ENCODE measurements around the gene CHN1. TPM values are rescaled to one million over a fixed set of nuclear protein-coding genes. Genes with fewer than 3 reads are reported as not detected.

The CHN1 gene
- polyA plus RNA-seq, 1 of the 3 experiments (the other 2 are of a cell fraction), result 31.6 TPM

DNA sequence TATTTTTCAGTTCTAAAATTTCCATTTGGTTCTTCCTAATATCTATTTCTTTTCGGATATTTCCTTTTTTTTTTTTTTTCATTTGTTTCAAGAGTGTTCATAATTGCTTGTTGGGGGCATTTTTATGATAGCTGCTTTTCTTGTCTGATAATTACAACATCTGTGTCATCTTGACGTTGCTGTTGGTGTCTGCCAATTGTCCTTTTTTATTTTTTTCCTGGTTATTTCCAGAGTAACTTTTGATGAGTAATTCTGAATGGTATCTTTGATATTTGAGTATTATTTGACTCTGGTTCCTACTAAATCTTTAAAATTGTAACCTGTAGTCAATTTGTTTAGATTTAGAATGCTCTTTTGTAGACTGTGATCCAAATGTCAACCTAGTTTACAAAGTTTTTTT, 189.7 kb downstream of the CHN1 start:
- no peak overlapping the region for H3K4me2 ChIP-seq
- no peaks in the 10 kb centered on the region for H3K27me3 ChIP-seq (ENCODE audit: insufficient read depth)
- no peak overlapping the region for H2AFZ ChIP-seq (ENCODE audit: low read depth)
- no peak for TF ChIP-seq EP300 (IDR thresholded peaks at IDR 0.05; ENCODE audit: borderline replicate concordance in 1 of 2, low read depth in 1 of 2, low read length in 1 of 2)
- peak; percentile 34; the same call in 1 of the 2 replicates for TF ChIP-seq TCF12 (IDR thresholded peaks at IDR 0.05)
- TF ChIP-seq MXI1 (IDR thresholded peaks at IDR 0.05; ENCODE audit: low read depth, low read length), result no peak
- TF ChIP-seq FOXM1 (IDR thresholded peaks at IDR 0.05; ENCODE audit: low read depth), result no peak
- peak; percentile 43; the same call in 1 of the 2 replicates for TF ChIP-seq PBX3 (IDR thresholded peaks at IDR 0.05)
- TF ChIP-seq SIN3A (IDR thresholded peaks at IDR 0.05; ENCODE audit: borderline replicate concordance, low read depth, low read length), result no peak
- peak; percentile 20; the same call in 1 of the 2 replicates for TF ChIP-seq FOSL2 (IDR thresholded peaks at IDR 0.05; ENCODE audit: borderline replicate concordance, low read depth)
- no peak for TF ChIP-seq GABPA (IDR thresholded peaks at IDR 0.05; ENCODE audit: low read depth)
- H3K4me3 ChIP-seq (ENCODE audit: low read depth in 2 of 2, low read length in 1 of 2), result no peak overlapping the region
- CTCF ChIA-PET, result interaction anchor here (0.7 to 1.8 kb wide), 3 partner anchors 44 to 170 kb away, joined by 3 to 5 read pairs (median 4); no protein-coding TSS in a partner anchor
- no peaks in the 10 kb centered on the region for H3K9me3 ChIP-seq
- H3K4me1 ChIP-seq (ENCODE audit: control insufficient read depth in 1 of 2, insufficient read depth in 2 of 2, low read depth in 1 of 2, low read length in 1 of 2), result peaks cover 2 to 6% of the 10 kb centered on the region in 2 experiments; a peak in 1 of 4 replicates
- POLR2A ChIA-PET, result no interaction called here
- no peak for DNase-seq
- H3K27ac ChIP-seq (ENCODE audit: low read depth in 2 of 2, low read length in 1 of 2), result no peak overlapping the region
- WGBS (ENCODE audit: low lambda C conversion rate), result 42% methylated on average over 2 of the region's 2 CpGs
- no peak overlapping the region for H3K9ac ChIP-seq
- peaks cover 0 to 24% of the 10 kb centered on the region in 2 experiments for H3K36me3 ChIP-seq (replicated peaks in 1 of 2; ENCODE audit: control insufficient read depth in 1 of 2, insufficient read depth in 2 of 2, low read length in 1 of 2)
- H3F3A ChIP-seq (replicated peaks; ENCODE audit: insufficient read depth), result no peaks in the 10 kb centered on the region
- no peaks in the 10 kb centered on the region for H4K20me1 ChIP-seq (ENCODE audit: insufficient read depth)
- no peaks in the 10 kb centered on the region for H3K9me2 ChIP-seq
- no peaks in the 10 kb centered on the region for H3K79me2 ChIP-seq (ENCODE audit: insufficient read depth)

DNA sequence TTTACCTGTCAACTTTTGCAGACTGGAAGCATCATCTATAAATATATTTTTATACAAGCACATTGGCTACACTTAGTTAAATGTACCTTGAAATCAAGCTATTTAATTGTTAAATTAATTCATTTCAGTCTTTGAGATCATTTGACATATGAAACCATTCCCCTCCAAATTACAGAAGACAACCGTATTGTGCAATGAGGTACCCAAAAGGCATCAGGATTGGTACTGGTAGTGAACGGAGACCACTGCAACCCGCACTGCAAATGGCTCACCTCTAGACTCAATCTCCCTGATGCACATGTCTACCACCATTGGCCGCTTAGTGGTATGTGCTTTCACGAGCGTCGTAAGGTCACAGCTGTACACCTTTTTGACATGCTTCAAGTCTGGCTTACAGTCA, 193.1 kb downstream of the CHN1 start:
- H3K9me3 ChIP-seq, result no peaks in the 10 kb centered on the region
- no peaks in the 10 kb centered on the region for H4K20me1 ChIP-seq (ENCODE audit: insufficient read depth)
- no peaks in the 10 kb centered on the region for H3K79me2 ChIP-seq (ENCODE audit: insufficient read depth)
- H3F3A ChIP-seq (replicated peaks; ENCODE audit: insufficient read depth), result peaks cover 10% of the 10 kb centered on the region
- H2AFZ ChIP-seq (ENCODE audit: low read depth), result no peak overlapping the region
- no peaks in the 10 kb centered on the region for H3K27me3 ChIP-seq (ENCODE audit: insufficient read depth)
- ChIA-PET CTCF (interaction anchor here (1.2 to 1.6 kb wide), 3 partner anchors 40 to 192 kb away, joined by 3 to 7 read pairs (median 4); no protein-coding TSS in a partner anchor), POLR2A (no interaction called here)
- no peaks in the 10 kb centered on the region for H3K9me2 ChIP-seq
- WGBS (ENCODE audit: low lambda C conversion rate), result 97% methylated on average over 7 of the region's 7 CpGs
- DNase-seq, result no peak
- no peak overlapping the region for H3K9ac ChIP-seq
- peaks cover 3 to 14% of the 10 kb centered on the region in 2 experiments for H3K4me1 ChIP-seq (ENCODE audit: control insufficient read depth in 1 of 2, insufficient read depth in 2 of 2, low read depth in 1 of 2, low read length in 1 of 2)
- TF ChIP-seq USF2 (IDR thresholded peaks at IDR 0.05; ENCODE audit: borderline replicate concordance, low read depth, low read length), result no peak
- H3K36me3 ChIP-seq (replicated peaks in 1 of 2; ENCODE audit: control insufficient read depth in 1 of 2, insufficient read depth in 2 of 2, low read length in 1 of 2), result peaks cover 9 to 37% of the 10 kb centered on the region in 2 experiments
- H3K27ac ChIP-seq (ENCODE audit: low read depth in 2 of 2, low read length in 1 of 2), result no peak overlapping the region
- H3K4me2 ChIP-seq, result no peak overlapping the region
- no peak overlapping the region for H3K4me3 ChIP-seq (ENCODE audit: low read depth in 2 of 2, low read length in 1 of 2)

DNA sequence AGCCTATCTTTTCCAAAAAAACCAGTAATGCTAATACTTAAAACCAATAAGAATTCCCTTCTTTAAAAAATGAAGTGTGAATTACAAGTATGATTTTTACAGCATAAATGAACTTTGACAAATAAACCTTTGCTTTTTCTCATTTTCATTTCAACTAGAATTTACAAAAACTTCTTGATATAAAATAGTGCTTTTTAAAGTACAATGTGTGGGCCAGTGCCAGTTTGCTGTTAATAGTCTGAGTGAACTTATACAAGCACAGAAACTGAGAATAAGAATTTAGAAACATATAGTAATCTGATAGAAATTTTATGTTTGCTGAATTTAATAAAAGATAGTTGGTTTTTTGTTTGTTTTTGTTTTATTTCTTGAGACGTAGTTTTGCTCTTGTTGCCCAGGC, 197.2 kb downstream of the CHN1 start:
- Histone ChIP-seq H3K4me3 (ENCODE audit: low read depth in 2 of 2, low read length in 1 of 2) (no peak overlapping the region), H4K20me1 (ENCODE audit: insufficient read depth) (no peaks in the 10 kb centered on the region), H3K79me2 (ENCODE audit: insufficient read depth) (no peaks in the 10 kb centered on the region), H3K4me1 (ENCODE audit: control insufficient read depth in 1 of 2, insufficient read depth in 2 of 2, low read depth in 1 of 2, low read length in 1 of 2) (peaks cover 2 to 13% of the 10 kb centered on the region in 2 experiments), H3K27ac (ENCODE audit: low read depth in 2 of 2, low read length in 1 of 2) (peak overlapping the region; percentile 74 to 92; a peak in 3 of 4 replicates), H2AFZ (ENCODE audit: low read depth) (no peak overlapping the region; the same call in 1 of the 2 replicates), H3K9me3 (no peaks in the 10 kb centered on the region), H3K4me2 (peak overlapping the region; percentile 32), H3K36me3 (replicated peaks in 1 of 2; ENCODE audit: control insufficient read depth in 1 of 2, insufficient read depth in 2 of 2, low read length in 1 of 2) (peaks cover 9 to 53% of the 10 kb centered on the region in 2 experiments), H3K9ac (peak overlapping the region; percentile 60), H3F3A (replicated peaks; ENCODE audit: insufficient read depth) (peaks cover 10% of the 10 kb centered on the region), H3K9me2 (no peaks in the 10 kb centered on the region), H3K27me3 (ENCODE audit: insufficient read depth) (no peaks in the 10 kb centered on the region)
- POLR2A ChIA-PET, result interaction anchor here (0.7 kb wide), 1 partner anchor 27 kb away, joined by 4 read pairs; no protein-coding TSS in a partner anchor
- DNase-seq, result no peak
- WGBS (ENCODE audit: low lambda C conversion rate), result 91% methylated on average over 1 of the region's 1 CpG
- CTCF ChIA-PET, result no interaction called here
- TF ChIP-seq, protein P1, sequence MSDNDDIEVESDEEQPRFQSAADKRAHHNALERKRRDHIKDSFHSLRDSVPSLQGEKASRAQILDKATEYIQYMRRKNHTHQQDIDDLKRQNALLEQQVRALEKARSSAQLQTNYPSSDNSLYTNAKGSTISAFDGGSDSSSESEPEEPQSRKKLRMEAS (IDR thresholded peaks at IDR 0.05; ENCODE audit: low read depth), result no peak
- TF ChIP-seq RXRA (IDR thresholded peaks at IDR 0.05; ENCODE audit: borderline replicate concordance, low read depth), result no peak
- TF ChIP-seq, protein P2, sequence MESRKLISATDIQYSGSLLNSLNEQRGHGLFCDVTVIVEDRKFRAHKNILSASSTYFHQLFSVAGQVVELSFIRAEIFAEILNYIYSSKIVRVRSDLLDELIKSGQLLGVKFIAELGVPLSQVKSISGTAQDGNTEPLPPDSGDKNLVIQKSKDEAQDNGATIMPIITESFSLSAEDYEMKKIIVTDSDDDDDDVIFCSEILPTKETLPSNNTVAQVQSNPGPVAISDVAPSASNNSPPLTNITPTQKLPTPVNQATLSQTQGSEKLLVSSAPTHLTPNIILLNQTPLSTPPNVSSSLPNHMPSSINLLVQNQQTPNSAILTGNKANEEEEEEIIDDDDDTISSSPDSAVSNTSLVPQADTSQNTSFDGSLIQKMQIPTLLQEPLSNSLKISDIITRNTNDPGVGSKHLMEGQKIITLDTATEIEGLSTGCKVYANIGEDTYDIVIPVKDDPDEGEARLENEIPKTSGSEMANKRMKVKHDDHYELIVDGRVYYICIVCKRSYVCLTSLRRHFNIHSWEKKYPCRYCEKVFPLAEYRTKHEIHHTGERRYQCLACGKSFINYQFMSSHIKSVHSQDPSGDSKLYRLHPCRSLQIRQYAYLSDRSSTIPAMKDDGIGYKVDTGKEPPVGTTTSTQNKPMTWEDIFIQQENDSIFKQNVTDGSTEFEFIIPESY (IDR thresholded peaks at IDR 0.05; ENCODE audit: borderline replicate concordance, low read depth), result no peak
- no peak for TF ChIP-seq USF2 (IDR thresholded peaks at IDR 0.05; ENCODE audit: borderline replicate concordance, low read depth, low read length)
- no peak for TF ChIP-seq EP300 (IDR thresholded peaks at IDR 0.05; ENCODE audit: borderline replicate concordance in 1 of 2, low read depth in 1 of 2, low read length in 1 of 2)
- TF ChIP-seq SMC3 (IDR thresholded peaks at IDR 0.05; ENCODE audit: low read depth, low read length), result no peak
- no peak for TF ChIP-seq FOXJ3 (CRISPR knock-in tag; IDR thresholded peaks at IDR 0.05)
- TF ChIP-seq NFIC (IDR thresholded peaks at IDR 0.05; ENCODE audit: borderline replicate concordance), result no peak
- TF ChIP-seq JUND (IDR thresholded peaks at IDR 0.05), result no peak
- no peak; the same call in 1 of the 2 replicates for TF ChIP-seq TCF12 (IDR thresholded peaks at IDR 0.05)
- no peak for TF ChIP-seq GABPA (IDR thresholded peaks at IDR 0.05; ENCODE audit: low read depth)
